ENCODE results near the gene SUSD2. TPM values are rescaled to one million over a fixed set of nuclear protein-coding genes. Genes with fewer than 3 reads are reported as not detected.

The SUSD2 gene
- total and polyA plus RNA-seq, 2 of the 8 experiments (the other 6 are each of a cell fraction or from before 2014, with no cell fraction given), result 2.0 to 4.8 TPM

DNA sequence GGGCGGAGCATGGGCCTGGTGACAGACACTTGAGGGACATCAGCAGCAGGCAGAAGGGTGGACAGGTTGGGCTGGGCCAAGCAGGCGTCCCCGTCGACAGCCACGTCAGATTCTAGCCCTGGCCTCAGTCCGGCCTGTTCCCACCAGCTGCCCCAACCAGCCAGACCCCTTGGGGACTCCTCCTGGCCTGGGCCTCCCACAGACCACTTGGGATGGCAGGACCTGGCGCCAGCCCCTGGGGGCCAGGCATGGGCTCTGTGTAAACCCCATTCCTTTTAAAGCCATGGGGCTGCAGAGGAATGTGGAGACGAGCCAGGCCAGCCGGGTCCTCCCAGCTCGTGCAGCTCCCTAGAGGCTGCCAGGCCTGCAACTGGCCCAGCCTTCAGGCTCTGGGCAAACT, 4.7 kb upstream of the SUSD2 start:
- peaks cover 0 to 7% (median 4%) of the 10 kb centered on the region in 4 experiments; a peak in 3 of 8 replicates for H3K36me3 ChIP-seq (ENCODE audit: control insufficient read depth in 2 of 4, insufficient read depth in 4 of 4, low read length in 3 of 4)
- H4K20me1 ChIP-seq (replicated peaks in 1 of 2; ENCODE audit: control insufficient read depth in 1 of 2, insufficient read depth in 2 of 2, low read length in 2 of 2), result peaks cover 0 to 3% of the 10 kb centered on the region in 2 experiments
- H2BK5ac ChIP-seq (ENCODE audit: low read depth, low read length), result no peak overlapping the region
- CTCF ChIA-PET (ENCODE audit: partially characterized antibody), result interaction anchor here (1.0 to 19.1 kb wide), 11 partner anchors 9 to 72 kb away, joined by 3 to 301 read pairs (median 3); partner anchors contain the start of gene GGT5
- FAIRE-seq (no peak), DNase-seq (ENCODE audit: low read depth in 1 of 2, low spot score in 2 of 2) (no peak)
- no peak overlapping the region for H4K8ac ChIP-seq (ENCODE audit: extremely low read depth, insufficient read depth, low read length)
- no peak overlapping the region for H3K4ac ChIP-seq (replicated peaks; ENCODE audit: insufficient read length, low read depth, low read length)
- POLR2A ChIA-PET (ENCODE audit: partially characterized antibody), result no interaction called here
- no peak overlapping the region for H2AK5ac ChIP-seq (ENCODE audit: low read depth, low read length)
- H3K14ac ChIP-seq (ENCODE audit: insufficient read length), result no peak overlapping the region
- H3K79me2 ChIP-seq (ENCODE audit: control insufficient read depth in 1 of 2, insufficient read depth in 2 of 2, low read length in 2 of 2), result no peaks in the 10 kb centered on the region
- no peaks in the 10 kb centered on the region for H3K9me3 ChIP-seq (ENCODE audit: insufficient read depth in 2 of 2, low read depth in 1 of 2, low read length in 1 of 2)
- H3K4me3 ChIP-seq (ENCODE audit: extremely low read depth in 1 of 4, insufficient read depth in 2 of 4, low read depth in 3 of 4, low read length in 4 of 4), result no peak overlapping the region
- H3K79me1 ChIP-seq (ENCODE audit: low read depth, low read length), result no peaks in the 10 kb centered on the region
- no peaks in the 10 kb centered on the region; the same call in 1 of the 2 replicates for H3K23me2 ChIP-seq (ENCODE audit: low read depth, low read length)
- WGBS, 2 experiments (ENCODE audit: extremely low coverage in 1 of 2, insufficient coverage in 1 of 2, insufficient read length in 1 of 2, insufficient replicate concordance in 2 of 2, low coverage in 1 of 2, low lambda C conversion rate in 2 of 2, missing lambda C conversion rate in 1 of 2), result 93% methylated on average over 10 of the region's 10 CpGs; no CpG with 5 or more reads in 1 of the 2 experiments
- H3K9ac ChIP-seq (replicated peaks in 1 of 4; ENCODE audit: extremely low read depth in 1 of 4, low read depth in 3 of 4, low read length in 3 of 4), result no peak overlapping the region
- H3K56ac ChIP-seq (replicated peaks; ENCODE audit: insufficient read length, low read depth, low read length), result no peak overlapping the region
- no peak overlapping the region for H3K27ac ChIP-seq (ENCODE audit: low read depth, low read length)
- H2BK15ac ChIP-seq (ENCODE audit: low read length), result no peak overlapping the region
- H3K23ac ChIP-seq (ENCODE audit: insufficient read length), result no peak overlapping the region
- no peak overlapping the region for H2BK12ac ChIP-seq (ENCODE audit: low read depth, low read length)
- no peak overlapping the region for H4K91ac ChIP-seq (replicated peaks; ENCODE audit: insufficient read length, low read length)
- H3K18ac ChIP-seq (ENCODE audit: extremely low read depth, low read length), result no peak overlapping the region
- TF ChIP-seq CBX5 (IDR thresholded peaks at IDR 0.05; ENCODE audit: low read depth, low read length) (no peak), CHD1 (IDR thresholded peaks at IDR 0.05; ENCODE audit: low read depth, low read length) (no peak), BCL11A (IDR thresholded peaks at IDR 0.05; ENCODE audit: low read depth in 2 of 2, low read length in 2 of 2) (no peak), EGR1 (IDR thresholded peaks at IDR 0.05; ENCODE audit: borderline replicate concordance, low read depth, low read length) (no peak), GABPA (IDR thresholded peaks at IDR 0.05; ENCODE audit: borderline replicate concordance, insufficient read depth, low read length) (no peak)
- H2AFZ ChIP-seq (ENCODE audit: low read length), result no peak overlapping the region
- H4K5ac ChIP-seq (ENCODE audit: insufficient read length, low read depth, low read length), result no peak overlapping the region
- no peaks in the 10 kb centered on the region for H3K27me3 ChIP-seq (replicated peaks in 1 of 4; ENCODE audit: control insufficient read depth in 3 of 4, extremely low read depth in 1 of 4, insufficient read depth in 3 of 4, low read length in 3 of 4)
- H3K4me1 ChIP-seq (replicated peaks in 1 of 4; ENCODE audit: control insufficient read depth in 3 of 4, insufficient read depth in 4 of 4, low read length in 3 of 4), result peaks cover 0 to 8% (median 6%) of the 10 kb centered on the region in 4 experiments; a peak in 6 of 7 replicates
- H2BK20ac ChIP-seq (ENCODE audit: low read length), result no peak overlapping the region
- H3K4me2 ChIP-seq (ENCODE audit: insufficient read depth in 1 of 2, low read depth in 2 of 2, low read length in 2 of 2), result no peak overlapping the region
- no peak overlapping the region for H2BK120ac ChIP-seq (replicated peaks; ENCODE audit: low read depth, low read length)
